Neural progenitor cell (in vitro differentiated cells): ENCODE measurements around the gene GALNTL6. TPM values are rescaled to one million over a fixed set of nuclear protein-coding genes. Genes with fewer than 3 reads are reported as not detected.

Source experiments
- DNase-seq: peaks from one replicate; pipeline ENCODE4 v3.0.0-alpha.2; 2016; ENCODE audit warnings: low spot score
- H2AFZ ChIP-seq: fragments of 200-600 bp; sonication (generic); replicated peaks from 2 replicates; pipeline ENCODE4 v1.6.1; 2016; ENCODE audit warnings: antibody characterized with exemption
- H3F3A ChIP-seq: fragments of 200-600 bp; sonication (generic); 2 replicates; pipeline ENCODE4 v1.6.1; 2016; ENCODE audit warnings: antibody characterized with exemption, low read depth
- H3K27ac ChIP-seq: fragments of 200-600 bp; sonication (generic); 2 replicates; pipeline ENCODE4 v1.5.1; 2016; ENCODE audit warnings: mild to moderate bottlenecking
- H3K27me3 ChIP-seq: fragments of 200-600 bp; sonication (generic); 2 replicates; pipeline ENCODE4 v1.6.1; 2016; ENCODE audit warnings: mild to moderate bottlenecking, moderate library complexity
- H3K36me3 ChIP-seq: fragments of 200-600 bp; sonication (generic); 2 replicates; pipeline ENCODE4 v1.5.1; 2016
- H3K4me1 ChIP-seq: fragments of 200-600 bp; sonication (generic); 2 replicates; pipeline ENCODE4 v1.6.1; 2016; ENCODE audit warnings: mixed run types
- H3K4me2 ChIP-seq: fragments of 200-600 bp; sonication (generic); 2 replicates; pipeline ENCODE4 v1.6.1; 2016
- H3K4me3 ChIP-seq: fragments of 200-600 bp; sonication (generic); 2 replicates; pipeline ENCODE4 v1.5.1; 2016
- H3K79me2 ChIP-seq: fragments of 200-600 bp; sonication (generic); 2 replicates; pipeline ENCODE4 v1.6.1; 2016; ENCODE audit warnings: low read depth
- H3K9ac ChIP-seq: fragments of 200-600 bp; sonication (generic); 2 replicates; pipeline ENCODE4 v1.6.1; 2016
- H3K9me3 ChIP-seq: fragments of 200-600 bp; sonication (generic); 2 replicates; pipeline ENCODE4 v1.5.1; 2016; ENCODE audit warnings: low read depth
- H4K20me1 ChIP-seq: fragments of 200-600 bp; sonication (generic); 2 replicates; pipeline ENCODE4 v1.6.1; 2016; ENCODE audit warnings: low read depth
- H3K27ac Mint-ChIP-seq: 3 replicates; pipeline ENCODE4 v1.8.0; 2021; ENCODE audit warnings: mixed read lengths
- H3K27me3 Mint-ChIP-seq: 2 replicates; pipeline ENCODE4 v1.8.0; 2022; ENCODE audit warnings: low read depth, mild to moderate bottlenecking, inconsistent platforms, moderate library complexity, mixed read lengths; ENCODE audit not compliant: insufficient read depth
- H3K36me3 Mint-ChIP-seq: 3 replicates; pipeline ENCODE4 v1.8.0; 2021; ENCODE audit warnings: mixed read lengths
- H3K4me1 Mint-ChIP-seq: 3 replicates; pipeline ENCODE4 v1.8.0; 2021; ENCODE audit warnings: mixed read lengths
- H3K4me3 Mint-ChIP-seq: 3 replicates; pipeline ENCODE4 v1.8.0; 2021; ENCODE audit warnings: mild to moderate bottlenecking, moderate library complexity, mixed read lengths
- H3K9me3 Mint-ChIP-seq: 3 replicates; pipeline ENCODE4 v1.8.0; 2020; ENCODE audit warnings: mixed read lengths
- CTCF ChIP-seq: fragments of 200-600 bp; sonication (generic); IDR thresholded peaks from 2 replicates; pipeline ENCODE4 v1.5.1; 2017; ENCODE audit warnings: antibody characterized with exemption, mild to moderate bottlenecking
- EZH2 ChIP-seq: fragments of 200-600 bp; sonication (generic); IDR thresholded peaks from 2 replicates; pipeline ENCODE4 v1.6.1; 2017; ENCODE audit warnings: antibody characterized with exemption, mild to moderate bottlenecking, moderate library complexity
- EZH2phosphoT487 ChIP-seq: fragments of 200-600 bp; sonication (generic); IDR thresholded peaks from 2 replicates; pipeline ENCODE4 v1.6.1; 2017; ENCODE audit warnings: antibody characterized with exemption
- total RNA-seq: library from RNA; depleted of rRNA; stranded (reverse); fragments of >200 nt; gene quantifications from 2 replicates; pipeline ENCODE4 v1.2.3, GENCODE V29; 2015; ENCODE audit warnings: low replicate concordance

GALNTL6 gene
- total RNA-seq, 1 donor from 2014 or later: 0.15 TPM

- no peak for TF ChIP-seq EZH2
- TF ChIP-seq CTCF: no peak
- no peak for TF ChIP-seq EZH2phosphoT487
- H3K27me3 Mint-ChIP-seq: no peaks in the 10 kb centered on the region
- Histone ChIP-seq H4K20me1 (no peaks in the 10 kb centered on the region), H3K27me3 (no peaks in the 10 kb centered on the region), H3K27ac (no peak overlapping the region), H3K4me1 (no peaks in the 10 kb centered on the region), H3K36me3 (no peaks in the 10 kb centered on the region), H3K9ac (no peak overlapping the region), H3K9me3 (no peaks in the 10 kb centered on the region), H2AFZ (no peak overlapping the region), H3K4me3 (no peak overlapping the region), H3K79me2 (no peaks in the 10 kb centered on the region), H3K4me2 (no peak overlapping the region), H3F3A (no peaks in the 10 kb centered on the region)
- no peak overlapping the region for H3K4me3 Mint-ChIP-seq
- H3K27ac Mint-ChIP-seq: no peak overlapping the region
- H3K36me3 Mint-ChIP-seq: no peaks in the 10 kb centered on the region
- no peak for DNase-seq
- H3K9me3 Mint-ChIP-seq: no peaks in the 10 kb centered on the region
- no peaks in the 10 kb centered on the region for H3K4me1 Mint-ChIP-seq
Measured at GRCh38 chr4:172124656-172125308, 311.6 kb downstream of the GALNTL6 start.

GRCh38 chr4:172125443-172125842 lies 312.2 kb downstream of the GALNTL6 start:
- Histone ChIP-seq H3K4me3 (no peak overlapping the region), H3K27ac (no peak overlapping the region), H3K9ac (no peak overlapping the region), H3K9me3 (no peaks in the 10 kb centered on the region), H3K79me2 (no peaks in the 10 kb centered on the region), H3K4me1 (no peaks in the 10 kb centered on the region), H4K20me1 (no peaks in the 10 kb centered on the region), H3K4me2 (no peak overlapping the region), H2AFZ (no peak overlapping the region), H3F3A (no peaks in the 10 kb centered on the region), H3K36me3 (no peaks in the 10 kb centered on the region), H3K27me3 (no peaks in the 10 kb centered on the region)
- H3K27ac Mint-ChIP-seq: no peak overlapping the region
- no peak overlapping the region for H3K4me3 Mint-ChIP-seq
- no peaks in the 10 kb centered on the region for H3K4me1 Mint-ChIP-seq
- TF ChIP-seq EZH2phosphoT487 (no peak), EZH2 (no peak), CTCF (no peak)
- no peaks in the 10 kb centered on the region for H3K27me3 Mint-ChIP-seq
- DNase-seq: no peak
- H3K36me3 Mint-ChIP-seq: no peaks in the 10 kb centered on the region
- no peaks in the 10 kb centered on the region for H3K9me3 Mint-ChIP-seq

GRCh38 chr4:172127168-172127567 lies 314.0 kb downstream of the GALNTL6 start:
- Mint-ChIP-seq H3K4me1 (no peaks in the 10 kb centered on the region), H3K36me3 (no peaks in the 10 kb centered on the region), H3K27me3 (no peaks in the 10 kb centered on the region), H3K9me3 (no peaks in the 10 kb centered on the region), H3K4me3 (no peak overlapping the region), H3K27ac (no peak overlapping the region)
- no peak overlapping the region for H3K4me2 ChIP-seq
- H3K36me3 ChIP-seq: no peaks in the 10 kb centered on the region
- no peak for TF ChIP-seq EZH2phosphoT487
- no peak overlapping the region for H3K4me3 ChIP-seq
- H4K20me1 ChIP-seq: no peaks in the 10 kb centered on the region
- H3F3A ChIP-seq: no peaks in the 10 kb centered on the region
- no peaks in the 10 kb centered on the region for H3K79me2 ChIP-seq
- no peaks in the 10 kb centered on the region for H3K27me3 ChIP-seq
- no peak overlapping the region for H3K27ac ChIP-seq
- H3K9me3 ChIP-seq: no peaks in the 10 kb centered on the region
- no peak overlapping the region for H2AFZ ChIP-seq
- no peak overlapping the region for H3K9ac ChIP-seq
- DNase-seq: no peak
- H3K4me1 ChIP-seq: no peaks in the 10 kb centered on the region

- H3K36me3 Mint-ChIP-seq: no peaks in the 10 kb centered on the region
- Histone ChIP-seq H3K27me3 (no peaks in the 10 kb centered on the region), H2AFZ (peak overlapping the region; percentile 69), H3K9ac (no peak overlapping the region), H3K9me3 (no peaks in the 10 kb centered on the region), H3K36me3 (no peaks in the 10 kb centered on the region), H3K79me2 (no peaks in the 10 kb centered on the region), H3K27ac (no peak overlapping the region), H3K4me2 (no peak overlapping the region), H3K4me1 (no peaks in the 10 kb centered on the region), H4K20me1 (no peaks in the 10 kb centered on the region), H3F3A (no peaks in the 10 kb centered on the region), H3K4me3 (no peak overlapping the region)
- DNase-seq: no peak
- no peaks in the 10 kb centered on the region for H3K4me1 Mint-ChIP-seq
- H3K4me3 Mint-ChIP-seq: no peak overlapping the region
- H3K27me3 Mint-ChIP-seq: no peaks in the 10 kb centered on the region
- no peak overlapping the region for H3K27ac Mint-ChIP-seq
- no peaks in the 10 kb centered on the region for H3K9me3 Mint-ChIP-seq
- no peak for TF ChIP-seq EZH2
- no peak for TF ChIP-seq EZH2phosphoT487
- TF ChIP-seq CTCF: no peak
Measured at GRCh38 chr4:172129593-172129992, 316.4 kb downstream of the GALNTL6 start.
